Mesendoderm (in vitro differentiated cells): ENCODE measurements around the gene AGTRAP.

Experiments
- DNase-seq: peaks from one replicate; pipeline ENCODE4 v3.0.0; 2013
- H2AK5ac ChIP-seq: 2 replicates; pipeline ENCODE4 v1.6.1; 2013; ENCODE audit warnings: low read length, inconsistent platforms
- H2BK120ac ChIP-seq: 2 replicates; pipeline ENCODE4 v1.6.1; 2013; ENCODE audit warnings: low read depth, mild to moderate bottlenecking, low read length, moderate library complexity, mixed read lengths
- H2BK15ac ChIP-seq: replicated peaks from 2 replicates; pipeline ENCODE4 v1.6.1; 2013; ENCODE audit warnings: low read depth, mild to moderate bottlenecking, moderate library complexity
- H2BK5ac ChIP-seq: 2 replicates; pipeline ENCODE4 v1.6.1; 2013; ENCODE audit warnings: low read length, inconsistent platforms
- H3K18ac ChIP-seq: 2 replicates; pipeline ENCODE4 v1.6.1; 2013; ENCODE audit warnings: mild to moderate bottlenecking, low read length, mixed read lengths
- H3K23ac ChIP-seq: one replicate; pipeline ENCODE4 v1.6.1; 2013; ENCODE audit warnings: low read length
- H3K27ac ChIP-seq: 2 replicates; pipeline ENCODE4 v1.5.1; 2013; ENCODE audit warnings: low read depth, mild to moderate bottlenecking, inconsistent platforms, low read length, moderate library complexity
- H3K27me3 ChIP-seq: 2 replicates; pipeline ENCODE4 v1.6.1; 2013; ENCODE audit warnings: low read length, control low read depth, mild to moderate bottlenecking, inconsistent platforms; ENCODE audit not compliant: insufficient read depth, poor library complexity
- H3K36me3 ChIP-seq: 2 replicates; pipeline ENCODE4 v1.6.1; 2013; ENCODE audit warnings: low read length, inconsistent platforms; ENCODE audit not compliant: control insufficient read depth, insufficient read depth
- H3K4ac ChIP-seq: one replicate; pipeline ENCODE4 v1.6.1; 2013; ENCODE audit warnings: low read depth, mild to moderate bottlenecking, low read length, moderate library complexity
- H3K4me1 ChIP-seq: 2 replicates; pipeline ENCODE4 v1.6.1; 2013; ENCODE audit warnings: low read depth, low read length, inconsistent platforms; ENCODE audit not compliant: control insufficient read depth
- H3K4me2 ChIP-seq: 2 replicates; pipeline ENCODE4 v1.6.1; 2013; ENCODE audit warnings: low read length
- H3K4me3 ChIP-seq: 2 replicates; pipeline ENCODE4 v1.5.1; 2013; ENCODE audit warnings: mild to moderate bottlenecking, low read length
- H3K56ac ChIP-seq: one replicate; pipeline ENCODE4 v1.6.1; 2013; ENCODE audit warnings: low read length
- H3K79me1 ChIP-seq: 2 replicates; pipeline ENCODE4 v1.6.1; 2013; ENCODE audit warnings: low read length, inconsistent platforms
- H3K79me2 ChIP-seq: 2 replicates; pipeline ENCODE4 v1.6.1; 2013; ENCODE audit warnings: mild to moderate bottlenecking, low read length; ENCODE audit not compliant: control insufficient read depth, insufficient read depth
- H3K9ac ChIP-seq: 2 replicates; pipeline ENCODE4 v1.6.1; 2013; ENCODE audit warnings: low read length, inconsistent platforms
- H4K5ac ChIP-seq: one replicate; pipeline ENCODE4 v1.6.1; 2013; ENCODE audit warnings: low read length
- H4K8ac ChIP-seq: one replicate; pipeline ENCODE4 v1.6.1; 2013; ENCODE audit warnings: low read depth, mild to moderate bottlenecking, control low read depth, low read length, moderate library complexity
- WGBS: extraction: QIAGEN DNeasy Blood & Tissue Kit; methylation state at CpG from one replicate; pipeline ENCODE4 v1.1.7; 2013; ENCODE audit warnings: low lambda C conversion rate, missing lambda C conversion rate; ENCODE audit not compliant: insufficient coverage; ENCODE audit errors: extremely low coverage; 5-methylcytosine and 5-hydroxymethylcytosine counted together

AGTRAP gene

GRCh38 chr1:11789126-11790067 lies 53.5 kb downstream of the AGTRAP start:
- Histone ChIP-seq H3K56ac (no peak overlapping the region), H2BK15ac (no peak overlapping the region), H3K23ac (no peak overlapping the region), H3K27me3 (no peaks in the 10 kb centered on the region), H2AK5ac (no peak overlapping the region), H2BK120ac (no peak overlapping the region), H3K4me3 (no peak overlapping the region), H3K4me2 (no peak overlapping the region), H3K79me1 (no peaks in the 10 kb centered on the region), H3K27ac (no peak overlapping the region), H3K18ac (no peak overlapping the region), H3K4ac (no peak overlapping the region), H3K9ac (no peak overlapping the region), H2BK5ac (no peak overlapping the region), H4K5ac (no peak overlapping the region), H3K4me1 (peaks cover 13% of the 10 kb centered on the region), H4K8ac (no peak overlapping the region), H3K36me3 (no peaks in the 10 kb centered on the region), H3K79me2 (no peaks in the 10 kb centered on the region)
- WGBS, result no CpG with 5 or more reads among the region's 13 CpGs
- DNase-seq, result no peak

GRCh38 chr1:11790101-11790879 lies 54.4 kb downstream of the AGTRAP start:
- DNase-seq, result no peak
- peaks cover 2% of the 10 kb centered on the region for H3K36me3 ChIP-seq
- H3K56ac ChIP-seq, result no peak overlapping the region
- H3K79me1 ChIP-seq, result no peaks in the 10 kb centered on the region
- WGBS, result no CpG with 5 or more reads among the region's 20 CpGs
- H3K4ac ChIP-seq, result no peak overlapping the region
- no peak overlapping the region for H3K4me2 ChIP-seq
- no peaks in the 10 kb centered on the region for H3K79me2 ChIP-seq
- H3K27me3 ChIP-seq, result no peaks in the 10 kb centered on the region
- no peak overlapping the region for H4K5ac ChIP-seq
- no peak overlapping the region for H3K4me3 ChIP-seq
- no peak overlapping the region for H3K18ac ChIP-seq
- no peak overlapping the region for H2BK15ac ChIP-seq
- no peak overlapping the region for H3K9ac ChIP-seq
- H3K23ac ChIP-seq, result no peak overlapping the region
- no peak overlapping the region for H2BK120ac ChIP-seq
- H4K8ac ChIP-seq, result no peak overlapping the region
- peaks cover 13% of the 10 kb centered on the region for H3K4me1 ChIP-seq
- H2BK5ac ChIP-seq, result no peak overlapping the region
- H3K27ac ChIP-seq, result no peak overlapping the region
- no peak overlapping the region for H2AK5ac ChIP-seq

- H3K4ac ChIP-seq, result no peak overlapping the region
- no peak for DNase-seq
- no peak overlapping the region for H4K5ac ChIP-seq
- no peak overlapping the region for H3K4me3 ChIP-seq
- H3K23ac ChIP-seq, result no peak overlapping the region
- H3K4me2 ChIP-seq, result no peak overlapping the region
- no peaks in the 10 kb centered on the region for H3K79me1 ChIP-seq
- no peaks in the 10 kb centered on the region for H3K79me2 ChIP-seq
- H3K18ac ChIP-seq, result no peak overlapping the region
- H2BK5ac ChIP-seq, result no peak overlapping the region
- H3K56ac ChIP-seq, result no peak overlapping the region
- no peak overlapping the region for H3K27ac ChIP-seq
- H2BK15ac ChIP-seq, result no peak overlapping the region
- H2AK5ac ChIP-seq, result no peak overlapping the region
- no peak overlapping the region for H2BK120ac ChIP-seq
- no peak overlapping the region for H4K8ac ChIP-seq
- H3K36me3 ChIP-seq, result peaks cover 2% of the 10 kb centered on the region
- no peaks in the 10 kb centered on the region for H3K27me3 ChIP-seq
- peaks cover 13% of the 10 kb centered on the region for H3K4me1 ChIP-seq
- no peak overlapping the region for H3K9ac ChIP-seq
- WGBS, result no CpG with 5 or more reads among the region's 19 CpGs
Observed at GRCh38 chr1:11790880-11791715, 55.2 kb downstream of the AGTRAP start.

GRCh38 chr1:11792106-11792505 lies 56.2 kb downstream of the AGTRAP start:
- H2BK5ac ChIP-seq, result no peak overlapping the region
- H3K4me2 ChIP-seq, result no peak overlapping the region
- H4K5ac ChIP-seq, result no peak overlapping the region
- H3K18ac ChIP-seq, result no peak overlapping the region
- H2AK5ac ChIP-seq, result no peak overlapping the region
- H3K79me1 ChIP-seq, result no peaks in the 10 kb centered on the region
- no peak overlapping the region for H3K27ac ChIP-seq
- no peak overlapping the region for H3K4me3 ChIP-seq
- no CpG with 5 or more reads among the region's 11 CpGs for WGBS
- no peaks in the 10 kb centered on the region for H3K79me2 ChIP-seq
- H2BK15ac ChIP-seq, result no peak overlapping the region
- no peak overlapping the region for H3K56ac ChIP-seq
- no peak overlapping the region for H3K9ac ChIP-seq
- H3K4me1 ChIP-seq, result peaks cover 9% of the 10 kb centered on the region
- no peak overlapping the region for H3K23ac ChIP-seq
- no peak overlapping the region for H2BK120ac ChIP-seq
- H3K27me3 ChIP-seq, result no peaks in the 10 kb centered on the region
- no peak overlapping the region for H4K8ac ChIP-seq
- DNase-seq, result no peak
- peaks cover 2% of the 10 kb centered on the region for H3K36me3 ChIP-seq
- no peak overlapping the region for H3K4ac ChIP-seq

GRCh38 chr1:11793819-11794218 lies 57.9 kb downstream of the AGTRAP start:
- H4K5ac ChIP-seq, result no peak overlapping the region
- H3K18ac ChIP-seq, result no peak overlapping the region
- H4K8ac ChIP-seq, result no peak overlapping the region
- no peak overlapping the region for H2AK5ac ChIP-seq
- no peak for DNase-seq
- H3K4me1 ChIP-seq, result no peaks in the 10 kb centered on the region
- H3K9ac ChIP-seq, result no peak overlapping the region
- no peak overlapping the region for H2BK5ac ChIP-seq
- no peak overlapping the region for H3K4me2 ChIP-seq
- H3K4me3 ChIP-seq, result no peak overlapping the region
- H2BK120ac ChIP-seq, result no peak overlapping the region
- H3K79me2 ChIP-seq, result no peaks in the 10 kb centered on the region
- H2BK15ac ChIP-seq, result no peak overlapping the region
- H3K27me3 ChIP-seq, result no peaks in the 10 kb centered on the region
- H3K27ac ChIP-seq, result no peak overlapping the region
- H3K4ac ChIP-seq, result no peak overlapping the region
- H3K56ac ChIP-seq, result no peak overlapping the region
- H3K23ac ChIP-seq, result no peak overlapping the region
- H3K79me1 ChIP-seq, result no peaks in the 10 kb centered on the region
- no CpG with 5 or more reads among the region's 15 CpGs for WGBS
- peaks cover 3% of the 10 kb centered on the region for H3K36me3 ChIP-seq
